NB4 (cell line): ENCODE measurements around the gene GARIN5A.

Source experiments
- CTCF ChIP-seq: IDR thresholded peaks from one replicate; pipeline ENCODE4 v1.5.1; 2012; ENCODE audit warnings: low read depth, low read length
- MAX ChIP-seq: IDR thresholded peaks from 2 replicates; pipeline ENCODE4 v1.6.1; 2011; ENCODE audit warnings: low read depth, low read length
- MYC ChIP-seq: IDR thresholded peaks from 2 replicates; pipeline ENCODE4 v1.6.1; 2011; ENCODE audit warnings: low read depth, low read length
- POLR2A ChIP-seq: IDR thresholded peaks from 2 replicates; pipeline ENCODE4 v1.6.1; 2011; ENCODE audit warnings: mild to moderate bottlenecking; ENCODE audit not compliant: insufficient read length; ENCODE audit errors: extremely low read depth

- no peak for TF ChIP-seq POLR2A
- TF ChIP-seq CTCF, result no peak
- no peak for TF ChIP-seq MYC
- no peak for TF ChIP-seq MAX
Measured at GRCh38 chr19:50458396-50459066, 18.1 kb downstream of the GARIN5A start.
